Nephron progenitor cell (in vitro differentiated cells): Measurements from ENCODE around the gene DDX18.
"Not testable (repeated sequence)": the region's sequence is repeated elsewhere in the genome, so short reads cannot be mapped to it uniquely, and the experiment has no call there.

Source experiments
- DNase-seq: peaks from one replicate; pipeline ENCODE4 v3.0.0; 2021
- H3K27ac Mint-ChIP-seq: 2 replicates; pipeline ENCODE4 v1.8.0; 2021; ENCODE audit warnings: mild to moderate bottlenecking, moderate library complexity, mixed read lengths
- H3K27me3 Mint-ChIP-seq: 2 replicates; pipeline ENCODE4 v1.8.0; 2021; ENCODE audit warnings: mild to moderate bottlenecking, low read depth, mixed read lengths; ENCODE audit not compliant: poor library complexity
- H3K36me3 Mint-ChIP-seq: 2 replicates; pipeline ENCODE4 v1.8.0; 2021; ENCODE audit warnings: low read depth, mixed read lengths
- H3K4me1 Mint-ChIP-seq: 2 replicates; pipeline ENCODE4 v1.8.0; 2021; ENCODE audit warnings: mixed read lengths
- H3K4me3 Mint-ChIP-seq: 2 replicates; pipeline ENCODE4 v1.8.0; 2021; ENCODE audit warnings: mild to moderate bottlenecking, moderate library complexity, mixed read lengths
- H3K9me3 Mint-ChIP-seq: 2 replicates; pipeline ENCODE4 v1.8.0; 2021; ENCODE audit warnings: mild to moderate bottlenecking, moderate library complexity, mixed read lengths
- TF ChIP-seq, protein P1 (sequence below): fragments of 200-600 bp; sonication (generic); IDR thresholded peaks from 2 replicates; pipeline ENCODE4 v1.5.0; 2021; ENCODE audit warnings: antibody characterized with exemption

Gene DDX18

DNA sequence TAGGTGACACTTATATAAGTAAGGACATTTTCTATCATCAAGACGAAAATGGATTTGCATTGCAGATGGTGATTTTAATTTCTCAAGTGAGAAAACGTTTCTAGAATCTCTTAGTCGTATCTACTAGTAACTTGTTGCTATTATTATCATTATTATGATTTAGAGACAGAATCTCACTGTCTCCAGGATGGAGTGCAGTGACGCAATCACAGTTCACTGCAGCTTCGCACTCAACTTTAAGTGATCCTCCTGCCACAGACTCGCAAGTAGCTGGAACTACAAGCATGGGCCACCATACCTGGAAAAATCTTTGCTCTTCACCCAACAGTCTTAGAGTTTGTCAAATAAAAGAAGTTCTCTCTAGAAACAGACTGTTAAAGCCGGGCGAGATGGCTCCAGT, 37.6 kb upstream of the DDX18 start:
- TF ChIP-seq, protein P1, sequence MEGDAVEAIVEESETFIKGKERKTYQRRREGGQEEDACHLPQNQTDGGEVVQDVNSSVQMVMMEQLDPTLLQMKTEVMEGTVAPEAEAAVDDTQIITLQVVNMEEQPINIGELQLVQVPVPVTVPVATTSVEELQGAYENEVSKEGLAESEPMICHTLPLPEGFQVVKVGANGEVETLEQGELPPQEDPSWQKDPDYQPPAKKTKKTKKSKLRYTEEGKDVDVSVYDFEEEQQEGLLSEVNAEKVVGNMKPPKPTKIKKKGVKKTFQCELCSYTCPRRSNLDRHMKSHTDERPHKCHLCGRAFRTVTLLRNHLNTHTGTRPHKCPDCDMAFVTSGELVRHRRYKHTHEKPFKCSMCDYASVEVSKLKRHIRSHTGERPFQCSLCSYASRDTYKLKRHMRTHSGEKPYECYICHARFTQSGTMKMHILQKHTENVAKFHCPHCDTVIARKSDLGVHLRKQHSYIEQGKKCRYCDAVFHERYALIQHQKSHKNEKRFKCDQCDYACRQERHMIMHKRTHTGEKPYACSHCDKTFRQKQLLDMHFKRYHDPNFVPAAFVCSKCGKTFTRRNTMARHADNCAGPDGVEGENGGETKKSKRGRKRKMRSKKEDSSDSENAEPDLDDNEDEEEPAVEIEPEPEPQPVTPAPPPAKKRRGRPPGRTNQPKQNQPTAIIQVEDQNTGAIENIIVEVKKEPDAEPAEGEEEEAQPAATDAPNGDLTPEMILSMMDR: no peak
- peaks cover 24% of the 10 kb centered on the region for H3K9me3 Mint-ChIP-seq
- no peak for DNase-seq
- H3K4me3 Mint-ChIP-seq: no peak overlapping the region
- H3K36me3 Mint-ChIP-seq: peaks cover 13% of the 10 kb centered on the region
- H3K27ac Mint-ChIP-seq: no peak overlapping the region
- no peaks in the 10 kb centered on the region for H3K27me3 Mint-ChIP-seq
- H3K4me1 Mint-ChIP-seq: peaks cover 2% of the 10 kb centered on the region

DNA sequence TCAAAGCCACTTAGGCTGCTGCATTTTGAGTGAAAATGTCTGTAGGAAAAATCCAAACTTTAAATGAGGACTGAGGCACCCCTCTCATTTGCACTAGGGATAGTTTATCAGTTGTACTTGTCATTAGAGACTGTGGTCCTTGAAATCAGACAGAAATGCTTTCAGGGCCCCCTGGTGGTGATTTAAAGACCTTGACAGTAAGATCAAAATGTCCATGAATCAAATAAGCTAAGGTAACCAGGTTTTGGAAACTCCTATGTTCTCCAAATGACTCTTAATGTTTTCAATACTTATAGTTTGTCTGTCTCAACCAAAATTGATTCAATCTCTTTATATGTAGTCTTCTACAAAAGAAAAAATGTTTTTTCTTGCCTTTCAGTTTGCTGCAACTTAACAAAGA, 28.8 kb upstream of the DDX18 start:
- Mint-ChIP-seq H3K27ac (no peak overlapping the region), H3K27me3 (peaks cover 4% of the 10 kb centered on the region), H3K9me3 (peaks cover 24% of the 10 kb centered on the region), H3K36me3 (peaks cover 5% of the 10 kb centered on the region), H3K4me3 (no peak overlapping the region), H3K4me1 (no peaks in the 10 kb centered on the region)
- peak; percentile 51 for DNase-seq
- TF ChIP-seq, protein P1: peak; percentile 80

DNA sequence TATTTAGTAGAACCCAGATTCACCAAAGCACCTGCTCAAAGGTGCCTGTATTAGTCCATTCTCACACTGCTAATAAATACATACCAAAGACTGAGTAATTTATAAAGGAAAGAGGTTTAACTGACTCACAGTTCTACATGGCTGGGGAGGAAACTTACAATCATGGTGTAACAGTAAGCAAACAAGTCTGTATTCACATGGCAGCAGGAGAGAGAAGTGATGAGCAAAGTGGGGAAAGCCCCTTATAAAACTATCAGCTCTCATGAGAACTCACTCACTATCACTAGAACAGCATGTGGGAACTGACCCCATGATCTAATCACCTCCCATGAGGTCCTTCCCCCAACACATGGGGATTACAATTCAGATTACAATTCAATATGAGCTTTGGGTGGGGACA, 28.0 kb upstream of the DDX18 start:
- DNase-seq: no peak
- TF ChIP-seq, protein P1: no peak
- Mint-ChIP-seq H3K36me3 (no peaks in the 10 kb centered on the region), H3K4me1 (no peaks in the 10 kb centered on the region), H3K9me3 (peaks cover 19% of the 10 kb centered on the region), H3K27ac (no peak overlapping the region), H3K4me3 (no peak overlapping the region), H3K27me3 (peaks cover 4% of the 10 kb centered on the region)

DNA sequence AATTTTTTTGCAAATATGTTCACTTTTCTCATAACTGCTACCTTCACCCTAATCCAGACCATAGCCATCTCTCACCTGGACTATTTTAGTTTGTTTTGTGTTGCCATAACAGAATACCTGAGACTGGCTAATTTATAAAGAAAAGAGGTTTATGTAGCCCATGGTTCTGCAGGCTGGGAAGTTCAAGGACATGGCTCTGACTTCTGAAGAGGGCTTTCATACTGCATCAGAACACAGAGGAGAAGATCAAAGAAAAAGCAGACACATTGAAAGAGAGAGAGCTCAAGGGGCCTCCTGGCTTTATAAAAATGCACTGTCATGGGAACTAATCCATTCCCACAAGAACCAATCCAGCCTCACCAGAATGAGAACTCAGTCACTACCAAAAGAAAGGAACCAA, 25.0 kb upstream of the DDX18 start:
- Mint-ChIP-seq H3K4me1 (no peaks in the 10 kb centered on the region), H3K4me3 (no peak overlapping the region), H3K36me3 (no peaks in the 10 kb centered on the region), H3K27ac (no peak overlapping the region), H3K9me3 (peaks cover 11% of the 10 kb centered on the region), H3K27me3 (no peaks in the 10 kb centered on the region)
- DNase-seq: no peak
- TF ChIP-seq, protein P1: no peak

DNA sequence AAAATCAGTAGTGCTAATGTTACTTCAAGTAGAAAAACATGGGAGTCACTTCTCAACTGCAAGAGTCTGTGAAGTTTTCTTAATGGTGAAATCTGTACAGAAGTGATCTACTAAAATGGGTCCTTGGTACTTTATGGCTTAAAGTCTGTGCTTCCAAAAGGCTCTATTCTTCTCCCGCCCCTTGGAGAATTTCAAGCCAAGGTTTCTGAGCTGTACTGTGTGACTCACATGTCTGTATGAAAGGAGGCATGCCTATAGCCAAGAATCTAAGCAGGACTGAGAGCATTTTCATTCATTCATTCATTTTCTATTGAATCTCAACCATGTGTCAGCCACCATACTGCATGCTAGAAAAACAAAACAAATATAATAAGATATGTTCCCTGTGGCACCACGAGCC, 19.8 kb upstream of the DDX18 start:
- Mint-ChIP-seq H3K9me3 (peaks cover 13% of the 10 kb centered on the region), H3K4me3 (no peak overlapping the region), H3K4me1 (no peaks in the 10 kb centered on the region), H3K27me3 (peaks cover 16% of the 10 kb centered on the region), H3K36me3 (no peaks in the 10 kb centered on the region), H3K27ac (no peak overlapping the region)
- TF ChIP-seq, protein P1: no peak
- DNase-seq: no peak

DNA sequence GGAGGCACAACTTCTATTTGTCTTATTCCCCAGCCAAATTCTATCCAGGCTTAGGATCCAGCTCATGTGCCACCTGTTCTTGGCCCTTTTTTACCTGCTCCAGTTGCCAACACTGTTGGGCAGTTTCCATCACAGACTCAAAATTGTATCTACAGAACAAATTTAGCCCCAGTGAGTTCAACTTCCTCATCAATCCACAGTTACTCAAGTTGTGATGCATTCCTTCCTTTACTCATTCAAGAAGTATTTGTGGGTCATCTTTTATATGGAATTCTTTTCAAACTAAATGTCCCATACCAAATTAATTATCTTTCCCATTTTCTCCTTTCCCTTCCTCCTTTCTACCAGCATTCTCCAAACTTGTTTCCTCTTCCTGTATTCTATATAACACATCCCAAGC, 12.7 kb upstream of the DDX18 start:
- Mint-ChIP-seq H3K4me3 (no peak overlapping the region), H3K27me3 (peaks cover 19% of the 10 kb centered on the region), H3K36me3 (peaks cover 8% of the 10 kb centered on the region), H3K9me3 (peaks cover 34% of the 10 kb centered on the region), H3K27ac (no peak overlapping the region), H3K4me1 (peaks cover 6% of the 10 kb centered on the region)
- TF ChIP-seq, protein P1: no peak
- DNase-seq: no peak

DNA sequence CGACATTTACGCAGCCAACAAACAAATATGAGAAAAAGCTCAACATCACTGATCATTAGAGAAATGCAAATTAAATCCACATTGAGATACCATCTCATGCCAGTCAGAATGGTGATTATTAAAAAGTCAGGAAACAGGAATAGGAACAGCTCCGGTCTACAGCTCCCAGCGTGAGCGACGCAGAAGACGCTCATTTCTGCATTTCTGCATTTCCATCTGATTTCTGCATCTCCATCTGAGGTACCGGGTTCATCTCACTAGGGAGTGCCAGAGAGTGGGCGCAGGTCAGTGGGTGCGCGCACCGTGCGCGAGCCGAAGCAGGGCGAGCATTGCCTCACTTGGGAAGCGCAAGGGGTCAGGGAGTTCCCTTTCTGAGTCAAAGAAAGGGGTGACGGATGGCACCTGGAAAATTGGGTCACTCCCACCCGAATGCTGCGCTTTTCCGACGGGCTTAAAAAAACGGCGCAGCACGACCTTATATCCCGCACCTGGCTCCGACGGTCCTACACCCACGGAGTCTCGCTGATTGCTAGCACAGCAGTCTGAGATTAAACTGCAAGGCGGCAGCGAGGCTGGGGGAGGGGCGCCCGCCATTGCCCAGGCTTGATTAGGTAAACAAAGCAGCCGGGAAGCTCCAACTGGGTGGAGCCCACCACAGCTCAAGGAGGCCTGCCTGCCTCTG, 10.7 kb upstream of the DDX18 start:
- Mint-ChIP-seq H3K4me3 (peak overlapping the region; percentile 87), H3K9me3 (peaks cover 28% of the 10 kb centered on the region), H3K27me3 (peaks cover 14% of the 10 kb centered on the region)
- not testable (repeated sequence) for H3K4me1 Mint-ChIP-seq, H3K36me3 Mint-ChIP-seq, H3K27ac Mint-ChIP-seq
- peak; percentile 4 for DNase-seq
